ENCODE results near the gene TMEM154. TPM values are rescaled to one million over a fixed set of nuclear protein-coding genes. Genes with fewer than 3 reads are reported as not detected.

TMEM154 gene
- total and polyA plus RNA-seq, 9 donors, result 0.11 to 1.5 (median 0.53) TPM

DNA sequence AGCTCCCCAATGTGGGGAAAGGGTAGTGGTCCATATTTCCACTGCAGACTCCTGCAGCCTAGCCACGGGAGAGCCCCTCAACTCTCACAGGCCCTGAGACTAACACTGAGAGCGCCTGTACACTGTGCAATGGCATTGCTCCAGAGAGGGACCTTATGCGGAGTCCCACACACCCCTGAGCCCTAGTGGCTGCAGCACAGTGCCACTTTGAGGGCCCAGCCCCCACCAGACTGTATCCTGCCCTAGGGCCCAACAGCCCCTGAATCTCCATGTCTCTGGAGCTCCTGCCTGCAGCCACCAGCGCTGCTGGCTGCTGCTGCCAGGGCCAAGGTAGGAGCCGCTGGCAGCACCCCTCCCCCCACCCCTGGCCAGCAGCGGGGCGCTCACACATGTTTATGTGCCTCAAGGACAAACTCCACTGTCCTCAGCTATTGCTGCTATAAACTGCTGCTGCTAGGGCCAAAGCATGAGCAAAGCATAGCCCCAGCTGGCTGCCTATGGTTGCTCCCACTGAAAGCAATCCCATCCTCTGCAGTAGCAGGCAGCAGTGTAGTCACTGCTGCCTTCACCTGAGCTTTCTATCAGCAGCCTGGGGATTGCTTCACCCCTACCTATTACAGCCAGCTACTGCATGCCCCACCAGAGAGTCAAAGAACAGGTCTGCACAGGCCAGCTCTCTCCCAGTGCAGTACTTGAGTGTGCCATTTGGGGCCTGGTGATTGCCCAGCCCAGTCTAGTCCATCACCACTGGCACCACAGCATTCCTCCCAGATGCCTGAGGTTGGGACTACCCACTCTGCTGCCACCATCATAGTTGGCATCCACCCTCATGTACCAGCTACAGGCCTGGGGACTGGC lies 24.3 kb downstream of the TMEM154 start:
- intact Hi-C loops (cut with DNase I), result no loop called here
- Histone ChIP-seq H3K4me1 (ENCODE audit: insufficient read depth) (no peaks in the 10 kb centered on the region), H3K27ac (no peak overlapping the region), H3K36me3 (no peaks in the 10 kb centered on the region), H3K4me3 (no peak overlapping the region), H3K27me3 (no peaks in the 10 kb centered on the region), H3K9me3 (no peaks in the 10 kb centered on the region)
- TF ChIP-seq, protein P1, sequence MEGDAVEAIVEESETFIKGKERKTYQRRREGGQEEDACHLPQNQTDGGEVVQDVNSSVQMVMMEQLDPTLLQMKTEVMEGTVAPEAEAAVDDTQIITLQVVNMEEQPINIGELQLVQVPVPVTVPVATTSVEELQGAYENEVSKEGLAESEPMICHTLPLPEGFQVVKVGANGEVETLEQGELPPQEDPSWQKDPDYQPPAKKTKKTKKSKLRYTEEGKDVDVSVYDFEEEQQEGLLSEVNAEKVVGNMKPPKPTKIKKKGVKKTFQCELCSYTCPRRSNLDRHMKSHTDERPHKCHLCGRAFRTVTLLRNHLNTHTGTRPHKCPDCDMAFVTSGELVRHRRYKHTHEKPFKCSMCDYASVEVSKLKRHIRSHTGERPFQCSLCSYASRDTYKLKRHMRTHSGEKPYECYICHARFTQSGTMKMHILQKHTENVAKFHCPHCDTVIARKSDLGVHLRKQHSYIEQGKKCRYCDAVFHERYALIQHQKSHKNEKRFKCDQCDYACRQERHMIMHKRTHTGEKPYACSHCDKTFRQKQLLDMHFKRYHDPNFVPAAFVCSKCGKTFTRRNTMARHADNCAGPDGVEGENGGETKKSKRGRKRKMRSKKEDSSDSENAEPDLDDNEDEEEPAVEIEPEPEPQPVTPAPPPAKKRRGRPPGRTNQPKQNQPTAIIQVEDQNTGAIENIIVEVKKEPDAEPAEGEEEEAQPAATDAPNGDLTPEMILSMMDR (IDR thresholded peaks at IDR 0.05), result no peak
- TF ChIP-seq POLR2A (IDR thresholded peaks at IDR 0.05), result no peak
- TF ChIP-seq EP300 (IDR thresholded peaks at IDR 0.05), result no peak
- whole genome bisulfite sequencing, 3 donors, result 40 to 57% (median 49%) methylated on average over 7 of the region's 7 CpGs
- no peak for DNase-seq

DNA sequence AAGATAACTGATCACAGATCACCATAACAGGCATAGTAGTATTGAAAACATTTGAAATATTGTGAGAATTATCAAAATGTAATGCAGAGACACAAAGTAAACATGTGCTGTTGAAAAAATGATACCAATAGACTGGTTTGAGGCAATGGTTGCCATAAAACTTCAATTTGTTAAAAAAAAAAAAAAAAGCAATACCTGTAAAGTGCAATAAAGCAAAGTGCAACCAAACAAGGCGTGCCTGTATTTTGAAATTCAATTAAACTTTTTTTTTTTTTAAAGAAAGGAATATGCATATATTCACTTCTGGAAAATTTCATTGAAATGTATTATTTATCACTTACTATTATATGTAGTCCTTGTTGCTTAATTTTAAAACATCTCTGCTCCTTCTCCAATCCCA lies 27.7 kb downstream of the TMEM154 start:
- no peak overlapping the region for H3K27ac ChIP-seq
- DNase-seq, result no peak
- no peaks in the 10 kb centered on the region for H3K36me3 ChIP-seq
- intact Hi-C loops (cut with DNase I), result no loop called here
- WGBS, 3 donors, result 95 to 98% (median 97%) methylated on average over 1 of the region's 1 CpG
- no peak overlapping the region for H3K4me3 ChIP-seq
- H3K9me3 ChIP-seq, result no peaks in the 10 kb centered on the region
- no peaks in the 10 kb centered on the region for H3K4me1 ChIP-seq (ENCODE audit: insufficient read depth)
- no peak for TF ChIP-seq POLR2A (IDR thresholded peaks at IDR 0.05)
- no peak for TF ChIP-seq EP300 (IDR thresholded peaks at IDR 0.05)
- TF ChIP-seq, protein P1 (IDR thresholded peaks at IDR 0.05), result no peak
- H3K27me3 ChIP-seq, result no peaks in the 10 kb centered on the region

DNA sequence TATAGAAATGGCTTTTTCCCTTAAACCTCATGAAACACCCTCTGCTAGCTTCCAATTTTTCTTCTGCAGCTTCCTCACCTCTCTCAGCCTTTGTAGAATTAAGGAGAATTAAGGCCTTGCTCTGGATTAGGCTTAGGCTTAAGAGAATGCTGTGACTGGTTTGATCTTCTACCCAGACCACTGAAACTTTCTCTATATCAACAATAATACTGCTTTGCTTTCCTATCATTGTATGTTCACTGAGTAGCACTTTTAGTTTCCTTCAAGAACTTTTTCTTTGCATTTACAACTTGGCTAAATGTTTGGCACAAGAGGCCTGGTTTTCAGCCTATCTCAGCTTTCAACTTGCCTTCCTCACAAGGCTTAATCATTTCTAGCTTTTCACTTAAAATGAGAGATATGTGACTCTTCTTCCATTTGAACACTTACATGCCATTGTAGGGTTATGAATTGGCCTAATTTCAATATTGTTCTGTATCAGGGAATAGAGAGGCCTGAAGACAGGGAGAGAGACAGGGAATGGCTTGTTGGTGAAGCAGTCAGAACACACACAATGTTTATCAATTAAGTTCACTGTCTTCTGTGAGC lies 28.2 kb downstream of the TMEM154 start:
- H3K4me3 ChIP-seq, result no peak overlapping the region
- H3K4me1 ChIP-seq (ENCODE audit: insufficient read depth), result no peaks in the 10 kb centered on the region
- DNase-seq, result no peak
- H3K9me3 ChIP-seq, result no peaks in the 10 kb centered on the region
- H3K36me3 ChIP-seq, result no peaks in the 10 kb centered on the region
- TF ChIP-seq EP300 (IDR thresholded peaks at IDR 0.05), result no peak
- no peak for TF ChIP-seq POLR2A (IDR thresholded peaks at IDR 0.05)
- TF ChIP-seq, protein P1 (IDR thresholded peaks at IDR 0.05), result no peak
- intact Hi-C loops (cut with DNase I), result no loop called here
- no peak overlapping the region for H3K27ac ChIP-seq
- no peaks in the 10 kb centered on the region for H3K27me3 ChIP-seq

DNA sequence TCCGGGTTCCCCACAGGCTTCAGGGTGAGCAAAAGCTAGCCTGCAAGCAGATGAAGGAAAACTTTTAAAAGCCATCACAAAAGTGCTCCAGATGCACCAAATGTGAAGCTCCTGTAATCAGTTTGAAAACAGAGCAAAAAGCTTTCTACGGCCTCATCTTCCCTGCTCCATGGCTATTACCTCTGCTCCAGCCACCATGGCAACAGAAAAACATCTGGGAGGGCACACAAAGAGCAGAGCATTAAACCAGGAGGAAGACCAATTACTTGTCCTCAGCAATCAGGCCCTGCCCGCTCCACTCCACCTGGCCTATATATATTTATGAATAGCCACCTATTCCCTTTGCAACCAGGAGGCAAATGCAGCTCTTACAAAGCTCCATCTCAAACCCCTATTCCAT lies 33.6 kb downstream of the TMEM154 start:
- WGBS, 3 donors, result 83 to 89% (median 88%) methylated on average over 3 of the region's 3 CpGs
- no peak for DNase-seq
- H3K9me3 ChIP-seq, result no peaks in the 10 kb centered on the region
- no peak overlapping the region for H3K4me3 ChIP-seq
- H3K27ac ChIP-seq, result no peak overlapping the region
- H3K36me3 ChIP-seq, result no peaks in the 10 kb centered on the region
- no peak for TF ChIP-seq EP300 (IDR thresholded peaks at IDR 0.05)
- TF ChIP-seq, protein P1 (IDR thresholded peaks at IDR 0.05), result no peak
- no peak for TF ChIP-seq POLR2A (IDR thresholded peaks at IDR 0.05)
- no peaks in the 10 kb centered on the region for H3K27me3 ChIP-seq
- H3K4me1 ChIP-seq (ENCODE audit: insufficient read depth), result peaks cover 2% of the 10 kb centered on the region
- intact Hi-C loops (cut with DNase I), result no loop called here

Data from ovary (tissue), 9 donors.